Measurements from ENCODE around the gene PDZD4.

Gene PDZD4

DNA sequence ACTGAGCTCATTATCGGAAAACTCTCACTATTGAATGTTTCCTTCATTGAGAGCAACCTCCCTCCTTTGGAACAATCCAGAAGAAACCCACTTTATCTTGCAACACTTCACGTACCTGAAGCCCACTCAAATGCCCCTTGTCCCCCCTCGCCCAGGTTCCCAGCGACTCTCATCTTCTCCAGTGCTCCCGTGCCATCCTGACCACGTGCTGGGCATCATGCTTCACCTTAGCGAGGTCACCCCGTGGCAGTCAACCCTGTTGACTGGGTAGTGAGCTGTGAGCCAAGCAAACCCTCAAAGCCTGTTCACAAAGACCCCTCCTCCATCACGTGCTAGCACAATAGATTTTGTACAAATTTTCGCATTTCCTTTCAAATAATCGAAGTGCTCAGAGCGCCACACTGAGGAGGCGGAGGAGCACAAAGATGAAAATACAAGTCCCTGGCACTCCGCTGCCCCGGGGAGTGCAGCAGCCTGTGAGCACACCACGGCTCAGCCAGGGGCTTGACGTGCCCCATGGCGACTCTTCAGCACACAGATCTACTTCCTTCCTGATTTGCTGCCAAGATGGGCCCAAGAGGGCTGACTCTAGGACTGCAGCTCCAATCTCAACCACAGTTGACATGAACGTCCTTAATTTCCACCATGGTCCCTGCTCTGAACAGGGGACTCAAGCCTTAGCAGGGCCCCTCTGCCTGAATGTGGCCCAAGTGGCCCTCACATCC lies 15.6 kb downstream of the PDZD4 start:
- DNase-seq (ENCODE audit: extremely low read depth in 1 of 2, low read depth in 1 of 2): no peak

DNA sequence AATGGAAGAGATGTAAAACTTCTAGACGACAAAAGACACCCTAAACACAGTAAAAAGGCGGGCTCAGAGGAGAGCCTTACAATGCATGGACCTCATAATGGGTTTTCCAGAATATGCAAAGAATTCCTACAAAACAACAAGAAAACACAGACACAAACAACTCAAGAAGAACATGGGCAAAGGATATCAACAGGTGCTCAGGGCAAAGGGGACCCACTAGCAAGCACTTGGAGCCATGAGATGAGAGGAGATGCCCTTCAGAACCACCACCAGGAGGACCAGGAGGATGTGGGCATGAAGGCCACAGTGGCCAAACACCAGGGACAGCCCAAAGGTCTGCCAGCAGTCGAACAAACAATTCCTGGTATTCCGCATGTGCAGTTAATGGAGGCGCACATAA lies 17.2 kb downstream of the PDZD4 start:
- DNase-seq (ENCODE audit: extremely low read depth in 1 of 2, low read depth in 1 of 2): no peak

GRCh38 chrX:153812220-153812619 lies 18.1 kb downstream of the PDZD4 start:
- DNase-seq (ENCODE audit: extremely low read depth in 1 of 2, low read depth in 1 of 2): no peak

- DNase-seq (ENCODE audit: extremely low read depth in 1 of 2, low read depth in 1 of 2): no peak
These were observed 22.4 kb downstream of the PDZD4 start for GRCh38 chrX:153807976-153808375.

GRCh38 chrX:153806999-153807575 lies 23.3 kb downstream of the PDZD4 start:
- no peak for DNase-seq (ENCODE audit: extremely low read depth in 1 of 2, low read depth in 1 of 2)

GRCh38 chrX:153805436-153805835 lies 24.9 kb downstream of the PDZD4 start:
- DNase-seq (ENCODE audit: extremely low read depth in 1 of 2, low read depth in 1 of 2): no peak

DNA sequence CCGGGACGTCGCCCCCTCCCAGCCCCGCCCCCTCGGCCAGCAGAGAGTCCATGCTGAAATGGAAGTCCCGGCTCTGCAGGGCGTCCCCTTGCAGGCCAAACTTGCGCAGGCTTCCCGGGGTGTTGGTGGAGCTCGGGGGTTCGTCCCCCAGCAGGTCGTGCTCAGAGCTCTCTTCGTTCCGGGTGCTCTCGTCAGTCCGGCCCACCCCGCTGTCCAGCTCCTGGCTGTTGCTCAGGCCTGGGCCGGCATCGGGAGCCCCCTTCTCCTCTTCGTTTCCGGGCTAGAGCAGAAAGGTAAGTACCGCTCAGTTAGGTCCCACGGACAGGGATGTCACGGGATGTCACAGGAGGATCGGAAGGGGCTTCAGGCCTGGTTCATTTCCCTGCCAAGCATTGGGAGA lies 25.7 kb downstream of the PDZD4 start:
- DNase-seq (ENCODE audit: extremely low read depth in 1 of 2, low read depth in 1 of 2): no peak

- DNase-seq (ENCODE audit: extremely low read depth in 1 of 2, low read depth in 1 of 2): no peak
These were observed 26.2 kb downstream of the PDZD4 start for GRCh38 chrX:153804100-153804595.

GRCh38 chrX:153803211-153804099 lies 26.9 kb downstream of the PDZD4 start:
- no peak for DNase-seq (ENCODE audit: extremely low read depth in 1 of 2, low read depth in 1 of 2)

DNA sequence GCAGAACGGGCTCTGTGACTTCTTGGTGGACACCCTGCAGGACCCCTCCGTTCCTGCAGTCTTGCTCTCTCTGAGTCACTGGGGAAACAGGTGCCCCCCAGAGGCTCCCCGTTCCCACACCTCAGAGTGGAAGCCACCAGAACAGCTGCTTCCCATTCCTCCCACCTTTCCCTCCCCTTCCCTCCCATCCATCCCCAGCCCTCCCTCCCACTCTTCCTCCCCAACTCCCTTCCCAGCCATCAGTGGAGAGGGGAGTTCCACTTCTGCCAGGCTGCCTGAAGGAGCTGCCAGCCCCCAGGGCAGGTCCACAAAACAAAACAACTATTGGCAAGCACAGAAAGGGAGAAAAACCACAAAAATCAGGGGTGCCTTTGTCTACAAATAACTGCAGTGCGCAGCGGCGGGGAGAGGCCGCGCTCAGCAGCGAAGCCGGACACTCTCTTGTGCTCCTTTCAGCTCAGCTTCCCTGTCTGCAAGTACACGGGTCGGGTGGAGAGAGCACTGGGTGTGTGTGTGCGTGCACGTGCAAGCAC lies 27.8 kb downstream of the PDZD4 start:
- DNase-seq (ENCODE audit: extremely low read depth in 1 of 2, low read depth in 1 of 2): no peak

DNA sequence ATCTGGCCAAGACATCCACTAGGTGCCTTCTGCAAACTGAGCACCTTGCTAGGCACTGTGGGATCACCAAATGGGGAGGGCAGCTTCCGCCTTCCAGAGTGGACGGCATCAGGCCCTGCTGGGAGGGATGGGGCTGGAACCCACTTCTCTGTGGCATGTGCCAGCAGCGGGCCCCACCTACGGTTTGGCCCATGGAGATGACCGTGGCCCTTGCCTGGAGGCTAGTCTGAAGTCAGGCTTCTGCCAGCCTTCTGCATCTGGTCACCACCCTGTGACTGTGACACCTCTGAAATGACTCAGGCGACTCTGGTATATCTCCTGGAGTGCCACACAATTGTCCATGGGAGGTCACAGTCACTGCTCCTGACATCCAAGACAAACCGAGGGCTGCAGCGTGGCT lies 28.7 kb downstream of the PDZD4 start:
- no peak for DNase-seq (ENCODE audit: extremely low read depth in 1 of 2, low read depth in 1 of 2)

GRCh38 chrX:153800746-153801145 lies 29.6 kb downstream of the PDZD4 start:
- DNase-seq (ENCODE audit: extremely low read depth in 1 of 2, low read depth in 1 of 2): no peak

GRCh38 chrX:153800177-153800722 lies 30.1 kb downstream of the PDZD4 start:
- no peak for DNase-seq (ENCODE audit: extremely low read depth in 1 of 2, low read depth in 1 of 2)

- DNase-seq (ENCODE audit: extremely low read depth in 1 of 2, low read depth in 1 of 2): no peak
These were observed 31.0 kb downstream of the PDZD4 start for GRCh38 chrX:153799326-153799725.

GRCh38 chrX:153797415-153798015 lies 32.8 kb downstream of the PDZD4 start:
- no peak for DNase-seq (ENCODE audit: extremely low read depth in 1 of 2, low read depth in 1 of 2)

- no peak for DNase-seq (ENCODE audit: extremely low read depth in 1 of 2, low read depth in 1 of 2)
These were observed 35.2 kb downstream of the PDZD4 start for GRCh38 chrX:153794897-153795816.

DNA sequence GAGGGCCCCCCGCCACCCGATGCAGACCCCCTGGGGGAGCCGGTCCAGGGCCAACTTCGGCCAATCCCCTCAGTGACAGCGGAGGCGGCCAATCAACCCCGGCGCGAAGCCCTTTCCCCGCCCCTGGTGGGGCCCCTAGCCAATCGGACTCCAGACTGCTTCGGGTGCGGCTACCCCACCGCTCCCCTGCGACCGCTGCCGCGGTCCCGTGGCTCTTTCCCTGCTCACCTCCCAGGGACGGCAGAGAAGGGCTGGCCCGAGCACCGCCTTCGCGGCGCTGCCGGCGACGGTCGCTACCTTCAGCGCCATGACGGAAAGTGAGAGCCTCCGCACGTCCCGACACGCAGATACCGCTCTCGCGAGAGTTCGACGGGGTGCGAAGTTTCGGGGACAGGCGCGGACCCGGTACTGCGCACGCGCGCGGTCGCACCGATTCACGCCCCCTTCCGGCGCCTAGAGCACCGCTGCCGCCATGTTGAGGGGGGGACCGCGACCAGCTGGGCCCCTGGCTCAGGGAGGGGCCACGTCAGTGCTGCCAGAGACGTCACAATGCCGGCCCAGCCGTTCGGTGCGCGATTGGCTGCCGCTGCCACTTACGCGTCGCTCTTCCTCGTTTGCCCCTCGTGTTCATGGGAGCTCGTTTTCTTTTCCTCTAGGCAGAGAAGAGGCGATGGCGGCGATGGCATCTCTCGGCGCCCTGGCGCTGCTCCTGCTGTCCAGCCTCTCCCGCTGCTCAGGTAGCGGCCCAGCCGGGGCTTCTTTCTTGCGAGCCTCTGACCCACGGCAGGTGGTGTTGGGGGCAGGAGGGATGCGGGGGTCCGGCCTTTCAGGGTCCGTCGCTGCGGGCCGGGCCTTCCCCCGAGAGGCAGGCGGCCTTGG lies 36.1 kb downstream of the PDZD4 start, which contains the start of the genes IDH3G and SSR4:
IDH3G (minus strand) TSS at position 358 of the 879 bp plus-strand sequence; CDS start at position 309, 49 bp downstream.
SSR4 (plus strand) TSS at position 651 of the 879 bp plus-strand sequence; CDS start at position 671, 20 bp downstream.
- peak; percentile 81 for DNase-seq (ENCODE audit: extremely low read depth in 1 of 2, low read depth in 1 of 2)

- no peak for DNase-seq (ENCODE audit: extremely low read depth in 1 of 2, low read depth in 1 of 2)
These were observed 37.1 kb downstream of the PDZD4 start for GRCh38 chrX:153793291-153793690.
